Upper lobe of left lung (tissue), 4 donors: ENCODE data around the gene SH3PXD2A.

ENCODE experiments used
- CTCF ChIP-seq, 6 experiments: fragments of 450-650 bp in 4 of 6; fragments of 200-600 bp in 2 of 6; sonication (generic) in 2 of 6; IDR thresholded peaks; one replicate each; pipeline ENCODE4 v1.5.1; 2016 to 2019; ENCODE audit warnings: antibody characterized with exemption in 6 of 6
- EP300 ChIP-seq, 4 donors: sonication (generic); formaldehyde crosslinking; IDR thresholded peaks; one replicate each; pipeline ENCODE4 v1.5.1; 2017; ENCODE audit warnings: antibody characterized with exemption in 4 of 4, control low read depth in 2 of 4

GRCh38 chr10:103555712-103556111 is 299.7 kb downstream of the SH3PXD2A start:
- TF ChIP-seq EP300 (IDR thresholded peaks at IDR 0.05) = no peak
- no peak for TF ChIP-seq CTCF (IDR thresholded peaks at IDR 0.05)
